HuH-7.5 (cell line): Measurements from ENCODE around the gene MLXIP.

Source experiments
- DNase-seq: peaks from one replicate; pipeline ENCODE4 v3.0.0; 2011; ENCODE audit warnings: low spot score

MLXIP gene

DNA sequence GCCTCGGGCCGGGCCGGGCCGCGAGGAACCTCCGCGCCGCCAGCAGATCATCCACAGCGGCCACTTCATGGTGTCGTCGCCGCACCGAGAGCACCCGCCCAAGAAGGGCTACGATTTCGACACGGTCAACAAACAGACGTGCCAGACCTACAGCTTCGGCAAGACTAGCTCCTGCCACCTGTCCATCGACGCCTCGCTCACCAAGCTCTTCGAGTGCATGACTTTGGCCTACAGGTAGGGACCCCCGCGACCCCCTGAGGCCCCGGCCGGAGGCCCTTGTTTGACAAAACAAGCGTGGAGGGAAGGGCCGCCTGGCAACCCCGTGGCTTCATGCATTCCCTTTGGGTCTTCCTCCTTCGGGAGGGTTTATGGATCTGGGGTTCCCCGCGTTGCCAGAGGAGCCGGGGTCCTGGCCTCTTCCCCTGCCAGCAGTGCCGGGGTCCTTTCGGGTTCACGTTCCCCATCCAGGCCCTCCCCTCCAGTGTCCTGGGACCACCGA lies 526 bp downstream of the MLXIP start:
- no peak for DNase-seq

GRCh38 chr12:122079532-122080081 lies 1.1 kb downstream of the MLXIP start:
- DNase-seq: no peak

DNA sequence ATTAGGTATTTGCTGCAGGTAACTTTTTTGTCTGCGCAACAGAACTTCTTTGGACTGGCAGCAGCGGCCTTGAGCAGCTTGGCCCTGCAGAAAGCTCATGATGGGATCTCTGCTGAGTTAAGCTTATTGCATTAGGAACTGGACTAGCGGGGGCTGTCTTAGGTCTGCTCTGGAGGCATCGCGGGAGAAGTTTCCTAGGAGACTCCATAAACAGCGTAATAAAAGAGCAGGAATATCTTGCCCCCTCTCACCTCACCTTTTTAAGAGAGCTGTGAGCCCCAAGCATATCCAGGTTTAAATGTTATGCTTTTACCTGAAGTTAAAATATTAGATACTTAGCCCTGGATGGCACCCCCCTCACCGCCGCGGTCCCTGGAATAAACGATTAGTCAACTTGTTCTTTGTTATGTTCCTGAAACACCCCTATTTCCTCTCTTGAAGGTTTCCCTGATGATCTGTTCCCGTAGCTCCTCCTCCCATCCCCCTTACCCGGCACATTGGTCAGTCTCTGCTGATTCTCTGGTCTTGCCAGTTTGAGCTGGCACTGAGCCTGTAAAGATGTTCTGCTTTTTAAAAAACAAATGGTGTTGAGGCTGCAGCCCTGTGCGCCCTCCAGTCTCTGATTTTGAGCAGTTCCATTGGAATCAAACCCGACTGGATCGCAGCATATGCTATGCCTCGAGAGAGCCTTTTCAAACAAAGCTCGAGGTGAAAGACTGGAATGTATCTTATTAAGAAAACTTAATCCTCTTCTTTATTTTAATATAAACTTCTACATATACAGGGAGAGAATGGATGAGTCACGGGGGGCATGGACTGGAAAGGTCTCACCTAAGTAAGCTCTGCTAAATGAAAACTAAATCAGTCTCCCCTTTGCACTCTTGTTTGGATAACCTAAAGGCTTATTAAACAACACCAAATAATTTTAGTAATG lies 1.9 kb downstream of the MLXIP start:
- no peak for DNase-seq

GRCh38 chr12:122081083-122081696 lies 2.6 kb downstream of the MLXIP start:
- DNase-seq: no peak

- DNase-seq: no peak
These were observed 3.2 kb downstream of the MLXIP start for GRCh38 chr12:122081697-122082221.

- DNase-seq: no peak
These were observed 4.2 kb downstream of the MLXIP start for GRCh38 chr12:122082621-122083356.

- DNase-seq: no peak
These were observed 6.4 kb downstream of the MLXIP start for GRCh38 chr12:122084857-122085405.

DNA sequence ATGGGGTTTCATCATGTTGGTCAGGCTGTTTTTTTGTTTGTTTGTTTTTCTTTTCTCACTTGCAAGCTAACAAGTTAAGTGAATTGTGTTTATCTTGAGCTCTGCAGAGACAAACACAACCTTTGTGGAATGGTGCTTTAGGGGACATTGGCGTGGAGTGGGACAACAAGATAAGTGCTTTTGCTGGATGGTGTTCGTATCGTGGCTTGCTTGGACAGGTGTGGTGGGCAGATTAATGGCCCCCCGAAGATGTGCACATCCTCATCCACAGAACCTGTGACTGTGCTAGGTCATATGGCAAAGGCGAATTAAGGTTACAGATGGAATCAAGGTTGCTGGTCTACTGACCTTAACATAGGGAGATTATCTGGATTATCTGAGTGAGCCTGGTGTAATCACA lies 7.0 kb downstream of the MLXIP start:
- DNase-seq: no peak

DNA sequence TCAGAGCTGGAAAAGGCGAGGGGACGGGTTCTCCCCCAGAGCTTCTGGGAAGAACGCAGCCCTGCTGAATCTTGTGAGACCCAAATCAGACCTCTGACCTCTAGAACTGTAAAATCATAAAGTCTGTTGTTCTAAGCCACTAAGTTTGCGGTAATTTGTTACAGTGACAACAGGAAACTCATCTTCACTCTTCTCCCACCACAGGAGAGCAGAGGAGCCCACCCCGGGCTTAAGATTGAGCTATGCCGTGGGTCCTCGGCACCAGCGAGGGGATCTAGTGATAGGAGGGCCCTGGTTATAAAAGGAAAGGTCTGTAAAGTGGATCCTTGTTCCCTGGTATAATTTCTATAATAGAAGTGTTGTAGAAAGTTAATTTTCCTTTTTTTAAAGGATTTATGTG lies 7.6 kb downstream of the MLXIP start:
- no peak for DNase-seq

DNA sequence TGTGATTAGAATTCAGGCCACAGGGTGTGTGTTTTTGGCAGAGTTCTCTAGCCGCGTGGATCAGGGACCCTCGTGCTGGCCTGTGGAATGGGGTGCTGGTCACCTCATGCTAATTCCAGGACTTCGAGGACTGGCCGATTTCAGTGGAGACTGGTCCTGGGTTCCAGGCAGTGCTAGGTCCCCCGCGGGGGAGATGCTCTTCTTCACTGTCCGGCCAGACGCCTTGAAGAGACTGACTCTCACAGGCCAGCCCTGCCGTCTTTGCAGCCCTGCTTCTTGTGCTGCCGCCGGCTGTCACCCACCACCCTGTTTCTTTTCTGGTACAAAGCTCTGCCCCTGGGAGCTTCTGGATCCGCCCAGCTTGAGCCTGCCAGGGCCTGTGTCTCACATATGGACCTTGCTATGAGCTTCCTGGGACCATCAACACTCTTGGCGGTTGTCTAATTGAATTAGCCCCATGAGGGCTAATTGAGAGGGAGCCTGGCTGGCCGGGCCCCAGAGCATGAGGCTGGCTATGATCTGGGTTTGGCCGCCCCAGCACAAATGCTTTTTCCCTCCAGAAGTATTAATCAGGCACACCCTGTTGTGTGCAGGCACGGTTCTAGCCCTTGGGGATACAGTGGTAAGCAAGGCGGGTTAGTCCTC lies 8.2 kb downstream of the MLXIP start:
- DNase-seq: no peak

GRCh38 chr12:122087431-122088178 lies 9.0 kb downstream of the MLXIP start:
- DNase-seq: no peak

DNA sequence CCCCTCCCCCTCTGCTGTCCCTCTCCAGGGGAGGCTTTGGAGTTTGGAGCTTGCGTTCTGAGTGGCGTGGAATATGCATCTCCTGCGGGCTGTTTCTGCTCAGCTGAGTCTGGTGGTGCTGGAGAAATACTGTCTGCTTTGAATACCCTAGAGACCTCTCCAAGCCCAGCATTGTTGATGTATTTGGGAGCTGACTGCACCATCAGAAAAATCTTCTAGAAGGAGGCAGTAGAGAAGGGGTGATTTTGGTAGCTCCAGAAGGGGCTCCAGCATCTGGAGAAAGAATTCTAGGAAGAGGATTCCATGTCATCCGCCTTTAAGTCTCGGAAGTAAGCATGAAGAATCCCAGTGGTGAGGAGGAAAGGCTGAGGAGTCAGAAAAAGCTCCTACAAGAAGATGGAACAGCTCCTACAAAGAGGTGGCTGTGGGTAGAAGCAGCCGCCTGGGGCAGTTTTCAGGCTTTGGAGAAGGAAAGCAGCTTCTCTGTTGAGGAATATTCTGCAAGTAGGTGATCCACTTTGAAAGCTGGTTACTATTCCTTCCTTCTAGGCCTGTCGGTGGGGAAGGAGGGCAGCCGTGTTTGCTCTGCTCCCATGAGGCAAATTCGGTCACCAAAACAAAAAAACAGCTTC lies 9.7 kb downstream of the MLXIP start:
- DNase-seq: no peak

DNA sequence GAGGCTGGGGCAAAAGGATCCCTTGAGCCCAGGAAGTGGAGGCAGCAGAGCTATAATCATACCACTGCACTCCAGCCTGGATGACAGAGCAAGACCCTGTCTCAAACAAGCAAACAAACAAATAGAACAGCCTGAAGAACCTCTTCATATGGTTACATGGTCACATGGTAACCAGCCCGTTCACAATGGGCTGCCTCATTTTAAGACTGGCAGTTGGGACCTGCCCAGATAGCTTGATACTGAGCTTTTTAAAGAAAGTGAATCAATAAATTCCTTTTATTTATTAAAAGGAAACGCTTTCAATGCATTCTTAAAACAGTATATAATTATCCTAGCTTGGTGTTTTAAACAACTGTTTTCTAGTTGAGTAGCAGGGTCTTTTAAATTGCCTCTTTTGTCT lies 10.5 kb downstream of the MLXIP start:
- no peak for DNase-seq

GRCh38 chr12:122090759-122091515 lies 12.4 kb downstream of the MLXIP start:
- no peak for DNase-seq

- DNase-seq: no peak
These were observed 14.7 kb downstream of the MLXIP start for GRCh38 chr12:122093098-122093883.

DNA sequence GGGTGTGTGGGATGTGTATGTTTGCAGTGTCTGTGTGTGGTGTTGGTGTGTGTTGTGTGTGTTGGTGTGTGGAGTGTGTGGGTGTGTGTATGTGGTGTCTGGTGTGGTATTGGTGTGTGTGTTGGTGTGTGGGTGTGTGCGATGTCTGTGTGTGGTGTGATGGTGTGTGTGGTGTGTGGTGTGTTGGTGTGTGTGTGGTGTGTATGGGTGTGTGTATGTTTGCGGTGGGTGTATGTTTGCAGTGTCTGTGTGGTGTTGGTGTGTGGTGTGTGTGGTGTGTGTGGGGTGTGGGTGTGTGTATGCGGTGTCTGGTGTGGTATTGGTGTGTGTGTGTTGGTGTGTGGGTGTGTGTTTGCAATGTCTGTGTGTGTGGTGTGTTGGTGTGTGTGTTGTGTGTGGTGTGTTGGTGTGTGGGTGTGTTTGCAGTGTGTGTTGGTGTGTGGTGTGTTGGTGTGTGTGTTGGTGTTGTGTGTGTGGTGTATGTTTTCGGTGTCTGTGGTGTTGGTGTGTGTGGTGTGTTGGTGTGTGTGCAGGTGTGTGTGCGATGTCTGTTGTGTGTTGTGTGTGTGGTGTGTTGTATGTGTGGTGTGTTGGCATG lies 15.7 kb downstream of the MLXIP start:
- no peak for DNase-seq

GRCh38 chr12:122094735-122095631 lies 16.4 kb downstream of the MLXIP start:
- DNase-seq: no peak
